ENCODE results near the gene ADAMTS18.
"Not testable (repeated sequence)": the region's sequence is repeated elsewhere in the genome, so short reads cannot be mapped to it uniquely, and the experiment has no call there.

ADAMTS18 gene

GRCh38 chr16:77434530-77435271, at the start of gene ADAMTS18:
Gene ADAMTS18, minus strand, starts transcription at chr16:77435034. Its CDS starts 339 bp downstream, at chr16:77434695.
- peak; percentile 73 for DNase-seq

GRCh38 chr16:77480681-77481315, 46.0 kb upstream of the ADAMTS18 start:
- no peak for DNase-seq

- no peak for DNase-seq
Measured at GRCh38 chr16:77472262-77472661, 37.4 kb upstream of the ADAMTS18 start.

GRCh38 chr16:77470851-77471250, 36.0 kb upstream of the ADAMTS18 start:
- no peak for DNase-seq

- no peak for DNase-seq
Measured at GRCh38 chr16:77469634-77470033, 34.8 kb upstream of the ADAMTS18 start.

- no peak for DNase-seq
Measured at GRCh38 chr16:77468831-77469230, 34.0 kb upstream of the ADAMTS18 start.

- no peak for DNase-seq
Measured at GRCh38 chr16:77467821-77468335, 33.0 kb upstream of the ADAMTS18 start.

GRCh38 chr16:77463659-77464058, 28.8 kb upstream of the ADAMTS18 start:
- DNase-seq = not testable (repeated sequence)

GRCh38 chr16:77462894-77463293, 28.1 kb upstream of the ADAMTS18 start:
- no peak for DNase-seq

- DNase-seq = peak; percentile 28
Measured at GRCh38 chr16:77459534-77460254, 24.9 kb upstream of the ADAMTS18 start.

- DNase-seq = no peak
Measured at GRCh38 chr16:77457046-77457445, 22.2 kb upstream of the ADAMTS18 start.

- DNase-seq = no peak
Measured at GRCh38 chr16:77452243-77452642, 17.4 kb upstream of the ADAMTS18 start.

- DNase-seq = peak; percentile 95
Measured at GRCh38 chr16:77450790-77451487, 16.1 kb upstream of the ADAMTS18 start.

- no peak for DNase-seq
Measured at GRCh38 chr16:77449208-77449607, 14.4 kb upstream of the ADAMTS18 start.

GRCh38 chr16:77445324-77445723, 10.5 kb upstream of the ADAMTS18 start:
- DNase-seq = no peak

GRCh38 chr16:77444147-77444460, 9.3 kb upstream of the ADAMTS18 start:
- no peak for DNase-seq

- no peak for DNase-seq
Measured at GRCh38 chr16:77443357-77444146, 8.7 kb upstream of the ADAMTS18 start.

GRCh38 chr16:77442078-77442477, 7.2 kb upstream of the ADAMTS18 start:
- no peak for DNase-seq

GRCh38 chr16:77439106-77439505, 4.3 kb upstream of the ADAMTS18 start:
- no peak for DNase-seq

- DNase-seq = peak; percentile 60
Measured at GRCh38 chr16:77437859-77438258, 3.0 kb upstream of the ADAMTS18 start.

GRCh38 chr16:77435272-77435820, 512 bp upstream of the ADAMTS18 start:
- DNase-seq = peak; percentile 60

GRCh38 chr16:77434022-77434529, 758 bp downstream of the ADAMTS18 start:
- peak; percentile 47 for DNase-seq
